ENCODE data around the gene SNRNP70.

The SNRNP70 gene

DNA sequence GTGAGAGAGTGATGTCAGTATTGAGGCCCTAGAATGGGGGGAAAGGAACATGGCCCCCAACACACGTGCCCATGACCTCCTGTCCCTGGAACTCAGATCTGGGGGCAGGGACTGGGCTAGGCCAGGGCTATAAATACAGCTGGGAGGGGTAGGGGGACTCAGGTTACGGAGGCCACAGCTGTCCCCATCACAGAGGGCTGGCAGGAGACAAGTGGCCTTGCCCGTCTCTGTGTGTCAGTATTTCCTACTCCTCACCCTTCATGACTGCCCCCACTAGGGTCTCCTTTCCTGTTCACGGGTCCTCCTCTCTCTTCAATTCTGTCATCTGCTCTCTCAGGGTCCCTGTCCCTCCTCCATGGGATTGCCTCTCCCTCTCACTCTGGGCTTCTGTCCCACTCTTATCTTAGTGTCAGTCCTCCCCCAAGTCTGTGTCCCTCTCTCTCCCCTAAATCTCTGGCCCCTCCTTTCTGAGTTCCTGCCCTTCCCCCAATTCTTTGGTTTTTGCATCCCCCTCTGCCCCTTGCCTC lies 70.6 kb downstream of the SNRNP70 start:
- Histone ChIP-seq H3K4me3 (ENCODE audit: low read length) (no peak overlapping the region), H3K27ac (ENCODE audit: low read depth, low read length) (no peak overlapping the region), H3K36me3 (ENCODE audit: control insufficient read depth, low read length) (no peaks in the 10 kb centered on the region), H3K4me1 (ENCODE audit: control insufficient read depth, low read length) (peaks cover 11% of the 10 kb centered on the region), H3K9me2 (replicated peaks; ENCODE audit: control insufficient read depth, low read length) (no peaks in the 10 kb centered on the region), H3K9me3 (ENCODE audit: control insufficient read depth, insufficient read depth, low read length) (no peaks in the 10 kb centered on the region), H3K79me2 (ENCODE audit: control insufficient read depth, low read length) (no peaks in the 10 kb centered on the region), H4K20me1 (ENCODE audit: control insufficient read depth, insufficient read depth, low read depth, low read length) (no peaks in the 10 kb centered on the region), H3K27me3 (ENCODE audit: control insufficient read depth, low read length) (peaks cover 9% of the 10 kb centered on the region), H3K4me2 (ENCODE audit: low read length) (no peak overlapping the region), H3F3A (ENCODE audit: control insufficient read depth, insufficient read depth) (peaks cover 9% of the 10 kb centered on the region)
- TF ChIP-seq, protein P1, sequence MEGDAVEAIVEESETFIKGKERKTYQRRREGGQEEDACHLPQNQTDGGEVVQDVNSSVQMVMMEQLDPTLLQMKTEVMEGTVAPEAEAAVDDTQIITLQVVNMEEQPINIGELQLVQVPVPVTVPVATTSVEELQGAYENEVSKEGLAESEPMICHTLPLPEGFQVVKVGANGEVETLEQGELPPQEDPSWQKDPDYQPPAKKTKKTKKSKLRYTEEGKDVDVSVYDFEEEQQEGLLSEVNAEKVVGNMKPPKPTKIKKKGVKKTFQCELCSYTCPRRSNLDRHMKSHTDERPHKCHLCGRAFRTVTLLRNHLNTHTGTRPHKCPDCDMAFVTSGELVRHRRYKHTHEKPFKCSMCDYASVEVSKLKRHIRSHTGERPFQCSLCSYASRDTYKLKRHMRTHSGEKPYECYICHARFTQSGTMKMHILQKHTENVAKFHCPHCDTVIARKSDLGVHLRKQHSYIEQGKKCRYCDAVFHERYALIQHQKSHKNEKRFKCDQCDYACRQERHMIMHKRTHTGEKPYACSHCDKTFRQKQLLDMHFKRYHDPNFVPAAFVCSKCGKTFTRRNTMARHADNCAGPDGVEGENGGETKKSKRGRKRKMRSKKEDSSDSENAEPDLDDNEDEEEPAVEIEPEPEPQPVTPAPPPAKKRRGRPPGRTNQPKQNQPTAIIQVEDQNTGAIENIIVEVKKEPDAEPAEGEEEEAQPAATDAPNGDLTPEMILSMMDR (IDR thresholded peaks at IDR 0.05; ENCODE audit: low read depth, low read length, poor library complexity, severe bottlenecking): no peak
- no peak for TF ChIP-seq EZH2phosphoT487 (IDR thresholded peaks at IDR 0.05; ENCODE audit: borderline replicate concordance, low read length)

DNA sequence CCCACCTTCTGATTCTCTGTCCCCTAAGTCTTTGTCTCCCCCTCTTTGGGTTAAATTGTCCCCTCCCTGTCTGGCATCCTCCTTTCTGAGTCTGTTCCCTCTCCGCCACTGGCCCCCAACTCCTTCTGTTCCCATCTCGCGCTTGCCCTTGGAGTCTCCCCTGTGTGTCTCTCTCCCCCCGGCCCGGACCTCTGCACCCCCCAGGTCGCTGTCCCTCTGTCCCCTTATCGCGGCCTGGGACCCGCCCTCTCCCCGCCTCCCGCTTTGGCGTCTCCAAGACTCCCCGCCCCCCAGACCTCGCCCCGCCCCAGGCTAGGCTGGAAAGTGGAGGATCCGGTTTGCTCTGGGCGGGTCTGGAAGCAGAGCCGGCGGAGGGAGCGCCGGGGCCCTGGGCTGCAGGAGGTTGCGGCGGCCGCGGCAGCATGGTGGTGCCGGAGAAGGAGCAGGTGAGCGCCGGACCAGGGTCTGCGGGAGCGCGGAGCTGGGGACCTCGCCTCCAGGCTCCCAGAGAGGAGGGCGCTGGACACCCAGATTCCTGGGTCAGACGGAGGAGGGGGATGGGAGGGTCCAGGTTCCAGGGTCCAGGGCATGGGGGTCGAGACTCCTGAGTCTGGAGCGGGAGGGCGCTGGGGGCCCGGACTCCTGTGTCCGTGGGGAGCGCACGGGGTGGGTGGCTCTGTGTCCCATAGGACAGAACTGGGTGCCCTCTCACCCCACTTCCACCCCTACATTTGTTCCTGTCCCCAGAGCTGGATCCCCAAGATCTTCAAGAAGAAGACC lies 72.4 kb downstream of the SNRNP70 start, which contains the start of gene TRPM4:
TRPM4 (plus strand) TSS at position 348 of the 780 bp plus-strand sequence; CDS start at position 423, 75 bp downstream.
- no peaks in the 10 kb centered on the region for H3K4me1 ChIP-seq (ENCODE audit: control insufficient read depth, low read length)
- no peak within 1 kb of the TSS for H3K4me3 ChIP-seq (ENCODE audit: low read length)
- peaks cover 9% of the 10 kb centered on the region for H3K27me3 ChIP-seq (ENCODE audit: control insufficient read depth, low read length)
- H4K20me1 ChIP-seq (ENCODE audit: control insufficient read depth, insufficient read depth, low read depth, low read length): no peaks in the 10 kb centered on the region
- H3K36me3 ChIP-seq (ENCODE audit: control insufficient read depth, low read length): no peaks in the 10 kb centered on the region
- H3K4me2 ChIP-seq (ENCODE audit: low read length): no peak within 1 kb of the TSS
- TF ChIP-seq, protein P1 (IDR thresholded peaks at IDR 0.05; ENCODE audit: low read depth, low read length, poor library complexity, severe bottlenecking): no peak
- no peak for TF ChIP-seq EZH2phosphoT487 (IDR thresholded peaks at IDR 0.05; ENCODE audit: borderline replicate concordance, low read length)
- no peaks in the 10 kb centered on the region for H3K9me3 ChIP-seq (ENCODE audit: control insufficient read depth, insufficient read depth, low read length)
- no peaks in the 10 kb centered on the region for H3F3A ChIP-seq (ENCODE audit: control insufficient read depth, insufficient read depth)
- H3K27ac ChIP-seq (ENCODE audit: low read depth, low read length): no peak within 1 kb of the TSS
- H3K9me2 ChIP-seq (replicated peaks; ENCODE audit: control insufficient read depth, low read length): no peaks in the 10 kb centered on the region
- H3K79me2 ChIP-seq (ENCODE audit: control insufficient read depth, low read length): no peaks in the 10 kb centered on the region
